ENCODE data around the gene ZW10.
"Not testable (repeated sequence)": the region's sequence is repeated elsewhere in the genome, so short reads cannot be mapped to it uniquely, and the experiment has no call there.

ZW10 gene

GRCh38 chr11:113752932-113753331, 20.6 kb downstream of the ZW10 start:
- DNase-seq (ENCODE audit: low read depth in 2 of 2): no peak

- DNase-seq (ENCODE audit: low read depth in 2 of 2): no peak
Measured at GRCh38 chr11:113736323-113736722, 37.2 kb downstream of the ZW10 start.

- DNase-seq (ENCODE audit: low read depth in 2 of 2): no peak
Measured at GRCh38 chr11:113732092-113732491, 41.4 kb downstream of the ZW10 start.

- no peak for DNase-seq (ENCODE audit: low read depth in 2 of 2)
Measured at GRCh38 chr11:113730887-113731726, 42.4 kb downstream of the ZW10 start.

GRCh38 chr11:113729456-113729855, 44.0 kb downstream of the ZW10 start:
- no peak for DNase-seq (ENCODE audit: low read depth in 2 of 2)

- no peak for DNase-seq (ENCODE audit: low read depth in 2 of 2)
Measured at GRCh38 chr11:113728814-113729213, 44.7 kb downstream of the ZW10 start.

- DNase-seq (ENCODE audit: low read depth in 2 of 2): no peak
Measured at GRCh38 chr11:113725913-113726312, 47.6 kb downstream of the ZW10 start.

- no peak for DNase-seq (ENCODE audit: low read depth in 2 of 2)
Measured at GRCh38 chr11:113725407-113725806, 48.1 kb downstream of the ZW10 start.

- DNase-seq (ENCODE audit: low read depth in 2 of 2): no peak
Measured at GRCh38 chr11:113724778-113725177, 48.7 kb downstream of the ZW10 start.

GRCh38 chr11:113723787-113724186, 49.7 kb downstream of the ZW10 start:
- DNase-seq (ENCODE audit: low read depth in 2 of 2): no peak

- no peak for DNase-seq (ENCODE audit: low read depth in 2 of 2)
Measured at GRCh38 chr11:113722934-113723333, 50.6 kb downstream of the ZW10 start.

GRCh38 chr11:113722221-113722620, 51.3 kb downstream of the ZW10 start:
- no peak for DNase-seq (ENCODE audit: low read depth in 2 of 2)

GRCh38 chr11:113721462-113722066, 51.9 kb downstream of the ZW10 start:
- DNase-seq (ENCODE audit: low read depth in 2 of 2): no peak

- DNase-seq (ENCODE audit: low read depth in 2 of 2): not testable (repeated sequence)
Measured at GRCh38 chr11:113720478-113720877, 53.0 kb downstream of the ZW10 start.

GRCh38 chr11:113715882-113716625, 57.4 kb downstream of the ZW10 start:
- no peak for DNase-seq (ENCODE audit: low read depth in 2 of 2)

- no peak for DNase-seq (ENCODE audit: low read depth in 2 of 2)
Measured at GRCh38 chr11:113715273-113715672, 58.2 kb downstream of the ZW10 start.

GRCh38 chr11:113710989-113711388, 62.5 kb downstream of the ZW10 start:
- no peak for DNase-seq (ENCODE audit: low read depth in 2 of 2)

GRCh38 chr11:113705871-113706655, 67.4 kb downstream of the ZW10 start, which contains the start of gene TMPRSS5:
Gene TMPRSS5 (minus strand): TSS chr11:113706308. CDS start chr11:113706224, 84 bp downstream.
- DNase-seq (ENCODE audit: low read depth in 2 of 2): no peak

GRCh38 chr11:113703551-113703950, 69.9 kb downstream of the ZW10 start:
- DNase-seq (ENCODE audit: low read depth in 2 of 2): not testable (repeated sequence)

- no peak for DNase-seq (ENCODE audit: low read depth in 2 of 2)
Measured at GRCh38 chr11:113701491-113701890, 72.0 kb downstream of the ZW10 start.

- no peak for DNase-seq (ENCODE audit: low read depth in 2 of 2)
Measured at GRCh38 chr11:113698515-113698914, 75.0 kb downstream of the ZW10 start.
